ENCODE results near the gene ARHGAP26. TPM values are rescaled to one million over a fixed set of nuclear protein-coding genes. Genes with fewer than 3 reads are reported as not detected.

Gene ARHGAP26
- total and polyA plus RNA-seq, 2 donors (not counting 1 experiment from before 2014, with no cell fraction given), result 4.1 to 6.8 TPM

DNA sequence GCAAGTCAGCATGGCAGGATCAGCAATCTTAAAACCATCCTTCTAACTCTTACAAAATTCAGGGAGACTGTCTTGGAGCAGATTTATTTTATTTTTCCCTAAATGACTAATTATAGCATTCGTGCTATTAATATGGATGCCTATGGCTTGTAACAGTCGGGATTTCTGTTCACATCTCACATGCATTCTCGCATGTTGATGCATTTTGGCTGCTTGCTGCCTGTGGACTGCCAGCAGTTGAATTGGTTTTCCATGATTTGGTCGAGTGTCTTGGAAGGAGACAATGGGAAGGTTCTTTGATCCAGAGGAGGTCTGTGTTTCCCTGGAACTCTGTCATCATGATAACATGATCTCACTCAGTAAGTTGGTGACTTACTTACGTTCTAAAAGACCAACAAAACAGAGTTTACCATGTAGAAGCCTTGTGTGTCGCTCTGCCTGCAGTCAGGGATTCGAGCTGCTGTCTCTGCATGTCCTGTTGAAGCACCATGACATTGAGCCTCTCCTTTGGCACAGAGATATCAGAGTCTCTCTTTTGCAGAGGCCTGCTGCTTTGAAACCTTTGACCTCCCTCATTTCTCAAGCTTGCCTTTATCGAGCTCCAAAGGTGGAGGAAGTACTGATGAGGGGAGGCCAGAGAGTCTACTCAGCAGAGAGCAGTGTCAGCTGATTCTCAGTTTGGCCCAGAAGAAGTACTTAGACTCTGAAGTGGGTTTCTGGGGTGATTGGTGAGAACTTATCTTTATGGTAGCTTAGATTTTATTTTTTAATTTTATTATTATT lies 82.4 kb downstream of the ARHGAP26 start:
- Histone ChIP-seq H3K4me3 (replicated peaks in 1 of 4; ENCODE audit: control extremely low read depth in 1 of 4, insufficient read depth in 1 of 4, low read depth in 3 of 4, low read length in 4 of 4) (no peak overlapping the region), H2AFZ (ENCODE audit: low read length) (no peak overlapping the region), H4K20me1 (ENCODE audit: control insufficient read depth, extremely low read depth, insufficient read depth, low read length) (no peaks in the 10 kb centered on the region), H3K4me2 (ENCODE audit: extremely low read depth, insufficient read depth, low read length) (no peak overlapping the region), H3K79me2 (ENCODE audit: control insufficient read depth, insufficient read depth, low read length) (no peaks in the 10 kb centered on the region), H3K9me3 (ENCODE audit: control insufficient read depth, insufficient read depth, low read depth, low read length) (no peaks in the 10 kb centered on the region), H3K27ac (ENCODE audit: insufficient read depth, low read length) (no peak overlapping the region), H3K9ac (ENCODE audit: insufficient read depth, low read length) (no peak overlapping the region), H3K36me3 (ENCODE audit: control insufficient read depth, insufficient read depth, low read length) (no peaks in the 10 kb centered on the region), H3K27me3 (ENCODE audit: control insufficient read depth, insufficient read depth, low read length) (no peaks in the 10 kb centered on the region), H3K4me1 (ENCODE audit: control insufficient read depth, extremely low read depth, insufficient read depth, low read length) (no peaks in the 10 kb centered on the region)
- no peak for DNase-seq (ENCODE audit: low read depth in 2 of 2)
- TF ChIP-seq EZH2 (IDR thresholded peaks at IDR 0.05; ENCODE audit: low read length, missing control alignments), result no peak
- TF ChIP-seq, protein P1, sequence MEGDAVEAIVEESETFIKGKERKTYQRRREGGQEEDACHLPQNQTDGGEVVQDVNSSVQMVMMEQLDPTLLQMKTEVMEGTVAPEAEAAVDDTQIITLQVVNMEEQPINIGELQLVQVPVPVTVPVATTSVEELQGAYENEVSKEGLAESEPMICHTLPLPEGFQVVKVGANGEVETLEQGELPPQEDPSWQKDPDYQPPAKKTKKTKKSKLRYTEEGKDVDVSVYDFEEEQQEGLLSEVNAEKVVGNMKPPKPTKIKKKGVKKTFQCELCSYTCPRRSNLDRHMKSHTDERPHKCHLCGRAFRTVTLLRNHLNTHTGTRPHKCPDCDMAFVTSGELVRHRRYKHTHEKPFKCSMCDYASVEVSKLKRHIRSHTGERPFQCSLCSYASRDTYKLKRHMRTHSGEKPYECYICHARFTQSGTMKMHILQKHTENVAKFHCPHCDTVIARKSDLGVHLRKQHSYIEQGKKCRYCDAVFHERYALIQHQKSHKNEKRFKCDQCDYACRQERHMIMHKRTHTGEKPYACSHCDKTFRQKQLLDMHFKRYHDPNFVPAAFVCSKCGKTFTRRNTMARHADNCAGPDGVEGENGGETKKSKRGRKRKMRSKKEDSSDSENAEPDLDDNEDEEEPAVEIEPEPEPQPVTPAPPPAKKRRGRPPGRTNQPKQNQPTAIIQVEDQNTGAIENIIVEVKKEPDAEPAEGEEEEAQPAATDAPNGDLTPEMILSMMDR (conservative IDR thresholded peaks at IDR 0.05 in 1 of 2, IDR thresholded peaks at IDR 0.05 in 1 of 2; ENCODE audit: low read depth in 1 of 2, low read length in 2 of 2), result no peak

DNA sequence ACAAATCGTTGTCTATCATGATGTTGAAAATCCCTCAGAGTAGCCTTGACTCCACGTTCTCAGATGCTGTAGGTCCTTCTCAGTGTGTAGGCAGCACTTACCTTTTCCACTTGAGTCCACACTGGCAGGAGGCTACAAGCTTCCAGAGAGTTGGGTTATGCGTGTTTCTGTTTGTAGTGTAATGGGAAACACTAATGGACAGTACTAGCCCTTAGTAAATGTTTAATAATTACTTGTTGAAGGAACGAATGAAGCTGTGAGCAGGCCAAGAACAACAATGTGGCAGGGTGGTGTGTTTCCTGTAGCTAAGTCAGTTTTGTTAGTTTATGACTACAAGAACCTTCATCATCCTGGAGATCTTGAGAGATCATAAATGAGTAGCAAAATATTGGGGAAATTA lies 83.5 kb downstream of the ARHGAP26 start:
- H3K79me2 ChIP-seq (ENCODE audit: control insufficient read depth, insufficient read depth, low read length), result no peaks in the 10 kb centered on the region
- H3K9ac ChIP-seq (ENCODE audit: insufficient read depth, low read length), result no peak overlapping the region
- H3K36me3 ChIP-seq (ENCODE audit: control insufficient read depth, insufficient read depth, low read length), result no peaks in the 10 kb centered on the region
- H3K27ac ChIP-seq (ENCODE audit: insufficient read depth, low read length), result no peak overlapping the region
- no peak for DNase-seq (ENCODE audit: low read depth in 2 of 2)
- TF ChIP-seq, protein P1 (conservative IDR thresholded peaks at IDR 0.05 in 1 of 2, IDR thresholded peaks at IDR 0.05 in 1 of 2; ENCODE audit: low read depth in 1 of 2, low read length in 2 of 2), result no peak
- no peak for TF ChIP-seq EZH2 (IDR thresholded peaks at IDR 0.05; ENCODE audit: low read length, missing control alignments)
- H3K27me3 ChIP-seq (ENCODE audit: control insufficient read depth, insufficient read depth, low read length), result no peaks in the 10 kb centered on the region
- H3K4me3 ChIP-seq (replicated peaks in 1 of 4; ENCODE audit: control extremely low read depth in 1 of 4, insufficient read depth in 1 of 4, low read depth in 3 of 4, low read length in 4 of 4), result no peak overlapping the region
- H3K4me2 ChIP-seq (ENCODE audit: extremely low read depth, insufficient read depth, low read length), result no peak overlapping the region
- no peaks in the 10 kb centered on the region for H3K4me1 ChIP-seq (ENCODE audit: control insufficient read depth, extremely low read depth, insufficient read depth, low read length)
- no peak overlapping the region for H2AFZ ChIP-seq (ENCODE audit: low read length)
- no peaks in the 10 kb centered on the region for H4K20me1 ChIP-seq (ENCODE audit: control insufficient read depth, extremely low read depth, insufficient read depth, low read length)
- no peaks in the 10 kb centered on the region for H3K9me3 ChIP-seq (ENCODE audit: control insufficient read depth, insufficient read depth, low read depth, low read length)

GRCh38 chr5:142856269-142856782 lies 86.1 kb downstream of the ARHGAP26 start:
- Histone ChIP-seq H3K4me1 (ENCODE audit: control insufficient read depth, extremely low read depth, insufficient read depth, low read length) (no peaks in the 10 kb centered on the region), H3K9ac (ENCODE audit: insufficient read depth, low read length) (no peak overlapping the region), H3K27ac (ENCODE audit: insufficient read depth, low read length) (no peak overlapping the region), H3K4me2 (ENCODE audit: extremely low read depth, insufficient read depth, low read length) (no peak overlapping the region), H3K36me3 (ENCODE audit: control insufficient read depth, insufficient read depth, low read length) (no peaks in the 10 kb centered on the region), H3K79me2 (ENCODE audit: control insufficient read depth, insufficient read depth, low read length) (no peaks in the 10 kb centered on the region), H3K27me3 (ENCODE audit: control insufficient read depth, insufficient read depth, low read length) (no peaks in the 10 kb centered on the region), H3K9me3 (ENCODE audit: control insufficient read depth, insufficient read depth, low read depth, low read length) (no peaks in the 10 kb centered on the region), H4K20me1 (ENCODE audit: control insufficient read depth, extremely low read depth, insufficient read depth, low read length) (no peaks in the 10 kb centered on the region), H3K4me3 (replicated peaks in 1 of 4; ENCODE audit: control extremely low read depth in 1 of 4, insufficient read depth in 1 of 4, low read depth in 3 of 4, low read length in 4 of 4) (no peak overlapping the region), H2AFZ (ENCODE audit: low read length) (no peak overlapping the region)
- DNase-seq (ENCODE audit: low read depth in 2 of 2), result no peak
- TF ChIP-seq, protein P1 (conservative IDR thresholded peaks at IDR 0.05 in 1 of 2, IDR thresholded peaks at IDR 0.05 in 1 of 2; ENCODE audit: low read depth in 1 of 2, low read length in 2 of 2), result no peak
- TF ChIP-seq EZH2 (IDR thresholded peaks at IDR 0.05; ENCODE audit: low read length, missing control alignments), result no peak
